ENCODE measurements around the gene QARS1.

DNA sequence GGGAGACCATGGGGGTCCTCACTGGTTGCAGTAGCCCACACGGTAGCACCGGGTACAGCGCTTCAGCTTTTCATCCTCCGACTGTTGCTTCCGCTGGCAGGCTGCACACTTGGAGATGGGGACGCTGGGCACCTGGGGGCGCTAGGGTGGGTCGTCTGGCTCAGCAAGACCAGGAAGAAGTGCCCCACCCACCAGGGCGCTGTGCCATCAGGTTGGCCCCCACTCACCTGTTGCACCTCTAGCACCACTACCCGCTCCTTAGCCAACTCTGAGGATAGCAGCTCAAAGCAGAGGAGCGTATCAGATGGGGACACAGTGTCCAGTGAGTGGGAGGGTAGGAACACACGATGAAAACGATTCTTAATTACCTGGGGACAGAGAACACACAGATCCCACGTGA lies 7.7 kb upstream of the QARS1 start:
- no peak for TF ChIP-seq POLR2A (IDR thresholded peaks at IDR 0.05)
- no peak for TF ChIP-seq CTCF (IDR thresholded peaks at IDR 0.05)

All from Peyer's patch (tissue), 4 donors.